K562 (cell line): ENCODE data around the gene CRX. TPM values are rescaled to one million over a fixed set of nuclear protein-coding genes. Genes with fewer than 3 reads are reported as not detected.

Source experiments
- ARID1B ChIP-seq: fragments of 450-650 bp; IDR thresholded peaks from 2 replicates; pipeline ENCODE4 v1.6.1; 2016; ENCODE audit warnings: antibody characterized with exemption, mild to moderate bottlenecking, inconsistent platforms
- ATF7 ChIP-seq: fragments of 450-650 bp; IDR thresholded peaks from 2 replicates; pipeline ENCODE4 v1.7.1; 2014; ENCODE audit warnings: mild to moderate bottlenecking, moderate library complexity
- E2F8 ChIP-seq: fragments of 450-650 bp; IDR thresholded peaks from 2 replicates; pipeline ENCODE4 v1.7.1; 2018; ENCODE audit warnings: mild to moderate bottlenecking, low read depth; ENCODE audit not compliant: partially characterized antibody
- ETV1 ChIP-seq: fragments of 450-650 bp; conservative IDR thresholded peaks from 2 replicates; pipeline ENCODE4 v1.6.1; 2016; ENCODE audit warnings: missing genetic modification characterization, control low read depth, low read depth, missing compliant biosample characterization
- HLTF ChIP-seq: fragments of 450-650 bp; IDR thresholded peaks from 2 replicates; pipeline ENCODE4 v1.6.1; 2016
- JUNB ChIP-seq: fragments of 450-650 bp; formaldehyde crosslinking; conservative IDR thresholded peaks from 2 replicates; pipeline ENCODE4 v1.4.0; 2020; ENCODE audit warnings: mild to moderate bottlenecking
- JUND ChIP-seq, 2 experiments: IDR thresholded peaks; 2 replicates in 1 of 2; 3 replicates in 1 of 2; pipeline ENCODE4 v1.6.1; 2011; ENCODE audit warnings: borderline replicate concordance in 2 of 2, low read depth in 2 of 2, low read length in 2 of 2, improper control_type of control experiment in 1 of 2, missing biosample characterization in 1 of 2, missing genetic modification characterization in 1 of 2, missing genetic modification reagents in 1 of 2
- KDM5B ChIP-seq: fragments of 200-600 bp; sonication (generic); IDR thresholded peaks from 2 replicates; pipeline ENCODE4 v1.6.1; 2012; ENCODE audit warnings: low read depth, mild to moderate bottlenecking, moderate library complexity, low read length, control low read depth, inconsistent platforms; ENCODE audit not compliant: insufficient replicate concordance
- KLF1 ChIP-seq: fragments of 450-650 bp; IDR thresholded peaks from 2 replicates; pipeline ENCODE4 v1.6.1; 2016; ENCODE audit warnings: missing genetic modification characterization, missing compliant biosample characterization
- MTA1 ChIP-seq: fragments of 450-650 bp; IDR thresholded peaks from 2 replicates; pipeline ENCODE4 v1.6.1; 2017; ENCODE audit warnings: borderline replicate concordance
- MXI1 ChIP-seq: IDR thresholded peaks from 2 replicates; pipeline ENCODE4 v1.6.1; 2011; ENCODE audit warnings: low read depth, mild to moderate bottlenecking, improper control_type of control experiment, low read length
- PRDM10 ChIP-seq: fragments of 450-650 bp; IDR thresholded peaks from 2 replicates; pipeline ENCODE4 v1.6.1; 2018; ENCODE audit not compliant: partially characterized antibody
- RCOR1 ChIP-seq, 2 experiments: IDR thresholded peaks; 2 replicates each; pipeline ENCODE4 v1.6.1; 2012; ENCODE audit warnings: low read depth in 2 of 2, low read length in 2 of 2, borderline replicate concordance in 1 of 2, improper control_type of control experiment in 1 of 2
- SMAD3 ChIP-seq: fragments of 450-650 bp; formaldehyde crosslinking; conservative IDR thresholded peaks from 2 replicates; pipeline ENCODE4 v1.4.0; 2020; ENCODE audit warnings: mild to moderate bottlenecking
- SMARCE1 ChIP-seq: fragments of 450-650 bp; IDR thresholded peaks from 2 replicates; pipeline ENCODE4 v1.7.1; 2016; ENCODE audit warnings: mild to moderate bottlenecking
- TAF9B ChIP-seq: fragments of 450-650 bp; IDR thresholded peaks from 2 replicates; pipeline ENCODE4 v1.6.1; 2018; ENCODE audit warnings: mild to moderate bottlenecking; ENCODE audit not compliant: partially characterized antibody
- TAL1 ChIP-seq: fragments of 450-650 bp; IDR thresholded peaks from 2 replicates; pipeline ENCODE4 v1.6.1; 2016; ENCODE audit warnings: mild to moderate bottlenecking
- ZBTB17 ChIP-seq: fragments of 450-650 bp; formaldehyde crosslinking; IDR thresholded peaks from 2 replicates; pipeline ENCODE4 v1.4.0; 2020; ENCODE audit warnings: mild to moderate bottlenecking
- ZNF41 ChIP-seq: fragments of 250-450 bp; sonication (Bioruptor Pico); conservative IDR thresholded peaks from 2 replicates; pipeline ENCODE4 v1.4.0; 2020; ENCODE audit warnings: mild to moderate bottlenecking
- ZNF589 ChIP-seq: fragments of 200-800 bp; sonication (Bioruptor generic); IDR thresholded peaks from 2 replicates; pipeline ENCODE4 v1.6.1; 2016; ENCODE audit warnings: low read depth, missing genetic modification characterization, missing compliant biosample characterization
- ZNF764 ChIP-seq: fragments of 250-450 bp; sonication (Bioruptor Pico); IDR thresholded peaks from 2 replicates; pipeline ENCODE4 v1.4.0; 2020; ENCODE audit warnings: low read depth, mild to moderate bottlenecking, moderate library complexity
- polyA plus RNA-seq, 8 experiments: library from polyadenylated mRNA; depleted of rRNA in 4 of 8; stranded (reverse) in 5 of 8; unstranded in 3 of 8; fragments of >200 nt; fragmentation: Nextera tagmentation in 2 of 8; fragmentation: Illumina TruSeq in 1 of 8; extraction: Ambion mirVana in 2 of 8; extraction: Trizol in 1 of 8; gene quantifications; 2 replicates each; pipeline versions ENCODE4 v1.2.1 to v1.2.3, GENCODE V29; 2011 to 2014; ENCODE audit warnings: inconsistent platforms in 1 of 8, missing spikeins in 1 of 8
- total RNA-seq, 7 experiments: library from RNA; depleted of rRNA in 6 of 7; stranded (reverse); fragments of >200 nt in 6 of 7; fragmentation: Illumina TruSeq in 2 of 7; extraction: Trizol in 2 of 7; gene quantifications; 2 replicates each; pipeline versions ENCODE4 v1.2.1 to v1.2.3, GENCODE V29; 2011 to 2021; ENCODE audit warnings: low replicate concordance in 1 of 7

Gene CRX
- total and polyA plus RNA-seq, 9 of the 15 experiments (the other 6 are each of a cell fraction or from before 2014, with no cell fraction given), result 0.01 TPM; not detected in 8

- TF ChIP-seq TAF9B, result peak; percentile 89
- TF ChIP-seq RCOR1 (IDR thresholded peaks at IDR 0.05; ENCODE audit: borderline replicate concordance in 1 of 2, low read depth in 2 of 2, low read length in 2 of 2), result peak; percentile 95
- TF ChIP-seq MXI1, result peak; percentile 82; the same call in 1 of the 2 replicates
- TF ChIP-seq ZNF764 (CRISPR knock-in tag), result no peak
- TF ChIP-seq KDM5B, result peak; percentile 79
- TF ChIP-seq ZNF41 (CRISPR knock-in tag), result no peak
- TF ChIP-seq MTA1, result peak; percentile 83
- TF ChIP-seq PRDM10, result peak; percentile 32
- TF ChIP-seq ZNF589 (CRISPR knock-in tag), result peak; percentile 99
- peak; percentile 60 for TF ChIP-seq E2F8
- 0 out of 2 replicates have a peak, but pooled peaks have one; percentile 8 for TF ChIP-seq ZBTB17 (CRISPR knock-in tag)
- peak; percentile 96 for TF ChIP-seq HLTF
- TF ChIP-seq ARID1B, result peak; percentile 100
- peak; percentile 83 for TF ChIP-seq ETV1
- peak; percentile 100 for TF ChIP-seq TAL1
- TF ChIP-seq ATF7, result peak; percentile 90
- peak; percentile 93 for TF ChIP-seq SMAD3
- peak; percentile 61 for TF ChIP-seq JUND (IDR thresholded peaks at IDR 0.05; ENCODE audit: borderline replicate concordance, low read depth, low read length)
- peak; percentile 79; the same call in 2 of the 3 replicates for TF ChIP-seq JUND (tag; IDR thresholded peaks at IDR 0.05; ENCODE audit: borderline replicate concordance, low read depth, low read length)
- peak; percentile 97 for TF ChIP-seq SMARCE1
- TF ChIP-seq KLF1 (tag), result no peak
- TF ChIP-seq JUNB (CRISPR knock-in tag), result no peak
Observed at GRCh38 chr19:47891923-47892666, 70.4 kb downstream of the CRX start (continued).
